ENCODE measurements around the gene ZNF587B. TPM values are rescaled to one million over a fixed set of nuclear protein-coding genes. Genes with fewer than 3 reads are reported as not detected.

ZNF587B gene
- total RNA-seq, 1 experiment from 2014 or later = 43.2 TPM

GRCh38 chr19:57814505-57815246 is 15.4 kb upstream of the ZNF587B start, which contains the start of gene ZNF552 (continued):
- TF ChIP-seq USF2 (CRISPR knock-in tag; IDR thresholded peaks at IDR 0.05) (peak; percentile 40), ATF3 (CRISPR knock-in tag; conservative IDR thresholded peaks at IDR 0.05) (no peak), NR1H2 (CRISPR knock-in tag; IDR thresholded peaks at IDR 0.05) (no peak), ZNF423 (CRISPR knock-in tag; IDR thresholded peaks at IDR 0.05) (no peak), PREB (CRISPR knock-in tag; IDR thresholded peaks at IDR 0.05; ENCODE audit: borderline replicate concordance) (no peak), CREM (CRISPR knock-in tag; IDR thresholded peaks at IDR 0.05) (0 out of 2 replicates have a peak, but pooled peaks have one; percentile 59), TEAD1 (CRISPR knock-in tag; IDR thresholded peaks at IDR 0.05) (0 out of 2 replicates have a peak, but pooled peaks have one; percentile 23), MLX (CRISPR knock-in tag; IDR thresholded peaks at IDR 0.05) (no peak), ZNF416 (CRISPR knock-in tag; IDR thresholded peaks at IDR 0.05) (no peak), FOXK1 (CRISPR knock-in tag; IDR thresholded peaks at IDR 0.05) (0 out of 2 replicates have a peak, but pooled peaks have one; percentile 27), SP1 (CRISPR knock-in tag; conservative IDR thresholded peaks at IDR 0.05) (0 out of 2 replicates have a peak, but pooled peaks have one; percentile 55), FOXP1 (CRISPR knock-in tag; IDR thresholded peaks at IDR 0.05; ENCODE audit: borderline replicate concordance) (peak; percentile 70; the same call in 1 of the 2 replicates)

- ChIA-PET POLR2A (interaction anchor here (0.6 to 1.4 kb wide), 11 partner anchors 11 to 230 kb away, joined by 3 to 11 read pairs (median 6); partner anchors contain the start of genes ZNF154, ZNF551, ZNF586 and ZNF587), CTCF (interaction anchor here (0.6 to 1.3 kb wide), 6 partner anchors 11 to 69 kb away, joined by 3 to 10 read pairs (median 6); partner anchors contain the start of genes ZNF586, ZNF587B and ZNF776)
- peaks cover 44% of the 10 kb centered on the region for H3K4me1 Mint-ChIP-seq
- TF ChIP-seq SOX15 (CRISPR knock-in tag; IDR thresholded peaks at IDR 0.05) = no peak
- no peak for TF ChIP-seq ZNF532 (CRISPR knock-in tag; IDR thresholded peaks at IDR 0.05; ENCODE audit: borderline replicate concordance)
- TF ChIP-seq AR (CRISPR knock-in tag; IDR thresholded peaks at IDR 0.05) = no peak
- no peak for TF ChIP-seq ZNF671 (CRISPR knock-in tag; IDR thresholded peaks at IDR 0.05)
- TF ChIP-seq RORB (CRISPR knock-in tag; IDR thresholded peaks at IDR 0.05) = no peak
- peak overlapping the region; percentile 96 for H3K4me3 Mint-ChIP-seq
- no peaks in the 10 kb centered on the region for H3K27me3 Mint-ChIP-seq (ENCODE audit: low read depth)
- H3K27ac Mint-ChIP-seq = peak overlapping the region; percentile 92
- H3K9me3 Mint-ChIP-seq = no peaks in the 10 kb centered on the region
- ATAC-seq (no peak), DNase-seq (ENCODE audit: low spot score) (no peak)
- H3K36me3 Mint-ChIP-seq = peaks cover 22% of the 10 kb centered on the region
These were observed 14.6 kb upstream of the ZNF587B start for GRCh38 chr19:57815247-57816075.

All from WTC11 (cell line).